Sigmoid colon (tissue), 7 donors: ENCODE results near the gene UBA52. TPM values are rescaled to one million over a fixed set of nuclear protein-coding genes. Genes with fewer than 3 reads are reported as not detected.
A peak's percentile ranks its signal among the peaks of the same experiment; 100 is the strongest.
"Not testable (repeated sequence)": the region's sequence is repeated elsewhere in the genome, so short reads cannot be mapped to it uniquely, and the experiment has no call there.

Experiments
- DNase-seq: peaks from one replicate; pipeline ENCODE4 v3.0.0-alpha.2; 2019
- H3K27ac ChIP-seq, 4 donors: fragments of 200-600 bp; sonication (generic); one replicate each; pipeline ENCODE4 v1.5.1; 2016 to 2019; ENCODE audit warnings: mild to moderate bottlenecking in 1 of 4
- H3K27me3 ChIP-seq, 3 donors: fragments of 200-600 bp; sonication (generic); one replicate each; pipeline ENCODE4 v1.5.1; 2019; ENCODE audit warnings: mild to moderate bottlenecking in 1 of 3
- H3K36me3 ChIP-seq, 4 donors: fragments of 200-600 bp; sonication (generic); one replicate each; pipeline ENCODE4 v1.5.1; 2016 to 2019
- H3K4me1 ChIP-seq, 4 donors: fragments of 200-600 bp; sonication (generic); one replicate each; pipeline ENCODE4 v1.5.1; 2017 to 2019
- H3K4me3 ChIP-seq, 4 donors: fragments of 200-600 bp; sonication (generic); one replicate each; pipeline ENCODE4 v1.5.1; 2017 to 2019; ENCODE audit warnings: mild to moderate bottlenecking in 2 of 4, moderate library complexity in 1 of 4
- H3K9me3 ChIP-seq, 4 donors: fragments of 200-600 bp in 3 of 4; sonication (generic) in 3 of 4; one replicate each; pipeline versions ENCODE4 v1.5.1 to v1.6.1; 2013 to 2019
- EP300 ChIP-seq, 4 donors: sonication (generic); formaldehyde crosslinking; IDR thresholded peaks; one replicate each; pipeline ENCODE4 v1.6.1; 2017; ENCODE audit warnings: antibody characterized with exemption in 4 of 4
- POLR2A ChIP-seq, 2 donors: fragments of 450-650 bp; IDR thresholded peaks; one replicate each; pipeline ENCODE4 v1.6.1; 2016; ENCODE audit warnings: antibody characterized with exemption in 2 of 2, mild to moderate bottlenecking in 2 of 2, moderate library complexity in 2 of 2
- POLR2AphosphoS5 ChIP-seq, 4 donors: sonication (generic); formaldehyde crosslinking; IDR thresholded peaks; one replicate each; pipeline ENCODE4 v1.6.1; 2017; ENCODE audit warnings: antibody characterized with exemption in 4 of 4
- WGBS, 2 donors: extraction: QIAGEN DNeasy Blood & Tissue Kit; methylation state at CpG; one replicate each; pipeline ENCODE4 v1.1.7; 2013; 5-methylcytosine and 5-hydroxymethylcytosine counted together
- intact Hi-C: fragments of 100-400 bp; cut with DNase I; formaldehyde crosslinking; loops from one replicate; pipeline ENCODE4 v1.15.1; 2023
- polyA plus RNA-seq, 3 donors: library from polyadenylated mRNA; stranded (reverse); fragments of 200-250 nt; gene quantifications; one replicate each; pipeline ENCODE4 v1.2.3, GENCODE V29; 2013
- total RNA-seq, 4 donors: library from RNA; depleted of rRNA; stranded (reverse); fragments of >200 nt; gene quantifications; one replicate each; pipeline ENCODE4 v1.1.0, GENCODE V29; 2016
- TF ChIP-seq, protein P1 (sequence below), 4 experiments: fragments of 450-650 bp in 3 of 4; fragments of 200-600 bp in 1 of 4; IDR thresholded peaks; one replicate each; pipeline ENCODE4 v1.5.1; 2016 to 2019; ENCODE audit warnings: antibody characterized with exemption in 4 of 4, mild to moderate bottlenecking in 3 of 4, moderate library complexity in 2 of 4
- donor health status: healthy with polysubstance abuse.
- donor health status: Bipolar disorder and iron deficiency.
- donor health status: healthy.

The UBA52 gene
- total RNA-seq (1,000 to 10,000 TPM in 1 of 4 donors, 100 to 1,000 TPM in 3; 450 to 1,088 (median 720) TPM), polyA plus RNA-seq (1,000 to 10,000 TPM; 1,029 to 1,720 (median 1,156) TPM)

DNA sequence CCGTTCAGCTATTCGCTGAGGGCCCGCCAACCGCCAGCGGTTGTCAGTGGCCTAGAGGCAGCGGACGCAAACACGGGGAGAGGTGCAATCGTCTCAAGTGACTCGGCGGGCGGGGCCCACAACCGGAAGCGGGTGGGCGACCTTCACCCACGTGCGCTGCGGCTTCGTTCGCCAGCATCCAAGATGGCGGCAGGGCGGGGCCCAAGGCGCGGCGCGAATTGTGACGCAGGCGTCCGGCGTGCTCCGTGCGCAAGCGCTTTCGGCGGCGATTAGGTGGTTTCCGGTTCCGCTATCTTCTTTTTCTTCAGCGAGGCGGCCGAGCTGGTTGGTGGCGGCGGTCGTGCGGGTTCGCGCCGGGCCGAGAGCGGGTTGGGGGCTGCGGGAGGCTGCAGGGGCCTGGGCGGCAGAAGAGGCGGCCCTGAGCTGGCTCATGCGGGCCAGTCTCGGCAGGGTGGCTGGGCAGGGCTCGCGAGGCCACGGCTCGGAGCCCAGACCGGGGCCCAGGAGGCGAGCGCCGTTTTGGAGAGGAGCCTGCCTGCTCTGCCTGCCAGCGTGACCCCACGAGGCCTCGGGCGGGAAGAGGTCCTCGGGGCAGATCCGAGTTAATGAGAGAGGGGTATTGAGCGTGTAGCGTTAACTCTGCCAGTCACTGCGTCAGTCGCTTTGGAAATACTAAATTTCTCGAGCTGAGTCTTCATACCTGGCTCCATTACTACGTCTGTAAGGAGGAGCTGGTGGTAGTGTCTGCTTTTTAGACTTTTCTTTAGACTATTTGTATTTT lies at the start of gene UBA52:
Gene UBA52, plus strand, starts transcription at position 294 of the 781 bp plus-strand sequence. CDS start 1,444 bp downstream, outside the sequence.
- WGBS, 2 donors, result 0% methylated on average over 75 of the region's 75 CpGs
- DNase-seq, result peak; percentile 99
- Histone ChIP-seq H3K27ac (peak within 1 kb of the TSS; percentile 88 to 96 (median 94)), H3K27me3 (no peaks in the 10 kb centered on the region), H3K4me1 (peaks cover 0 to 25% (median 22%) of the 10 kb centered on the region in 4 donors), H3K36me3 (peaks cover 30 to 66% (median 54%) of the 10 kb centered on the region in 4 donors), H3K9me3 (no peaks in the 10 kb centered on the region), H3K4me3 (peak within 1 kb of the TSS; percentile 67 to 99 (median 92))
- TF ChIP-seq, protein P1, sequence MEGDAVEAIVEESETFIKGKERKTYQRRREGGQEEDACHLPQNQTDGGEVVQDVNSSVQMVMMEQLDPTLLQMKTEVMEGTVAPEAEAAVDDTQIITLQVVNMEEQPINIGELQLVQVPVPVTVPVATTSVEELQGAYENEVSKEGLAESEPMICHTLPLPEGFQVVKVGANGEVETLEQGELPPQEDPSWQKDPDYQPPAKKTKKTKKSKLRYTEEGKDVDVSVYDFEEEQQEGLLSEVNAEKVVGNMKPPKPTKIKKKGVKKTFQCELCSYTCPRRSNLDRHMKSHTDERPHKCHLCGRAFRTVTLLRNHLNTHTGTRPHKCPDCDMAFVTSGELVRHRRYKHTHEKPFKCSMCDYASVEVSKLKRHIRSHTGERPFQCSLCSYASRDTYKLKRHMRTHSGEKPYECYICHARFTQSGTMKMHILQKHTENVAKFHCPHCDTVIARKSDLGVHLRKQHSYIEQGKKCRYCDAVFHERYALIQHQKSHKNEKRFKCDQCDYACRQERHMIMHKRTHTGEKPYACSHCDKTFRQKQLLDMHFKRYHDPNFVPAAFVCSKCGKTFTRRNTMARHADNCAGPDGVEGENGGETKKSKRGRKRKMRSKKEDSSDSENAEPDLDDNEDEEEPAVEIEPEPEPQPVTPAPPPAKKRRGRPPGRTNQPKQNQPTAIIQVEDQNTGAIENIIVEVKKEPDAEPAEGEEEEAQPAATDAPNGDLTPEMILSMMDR (IDR thresholded peaks at IDR 0.05), result no peak
- TF ChIP-seq EP300 (IDR thresholded peaks at IDR 0.05) (peak in 2 of 4 donors; percentile 17 to 85), POLR2AphosphoS5 (IDR thresholded peaks at IDR 0.05) (peak; percentile 92 to 98 (median 94)), POLR2A (IDR thresholded peaks at IDR 0.05) (peak; percentile 87 to 91)
- intact Hi-C loops, result loop anchor here (5.0 kb wide), 2 partner anchors 49 to 119 kb away; partner anchors contain the start of gene ELL

DNA sequence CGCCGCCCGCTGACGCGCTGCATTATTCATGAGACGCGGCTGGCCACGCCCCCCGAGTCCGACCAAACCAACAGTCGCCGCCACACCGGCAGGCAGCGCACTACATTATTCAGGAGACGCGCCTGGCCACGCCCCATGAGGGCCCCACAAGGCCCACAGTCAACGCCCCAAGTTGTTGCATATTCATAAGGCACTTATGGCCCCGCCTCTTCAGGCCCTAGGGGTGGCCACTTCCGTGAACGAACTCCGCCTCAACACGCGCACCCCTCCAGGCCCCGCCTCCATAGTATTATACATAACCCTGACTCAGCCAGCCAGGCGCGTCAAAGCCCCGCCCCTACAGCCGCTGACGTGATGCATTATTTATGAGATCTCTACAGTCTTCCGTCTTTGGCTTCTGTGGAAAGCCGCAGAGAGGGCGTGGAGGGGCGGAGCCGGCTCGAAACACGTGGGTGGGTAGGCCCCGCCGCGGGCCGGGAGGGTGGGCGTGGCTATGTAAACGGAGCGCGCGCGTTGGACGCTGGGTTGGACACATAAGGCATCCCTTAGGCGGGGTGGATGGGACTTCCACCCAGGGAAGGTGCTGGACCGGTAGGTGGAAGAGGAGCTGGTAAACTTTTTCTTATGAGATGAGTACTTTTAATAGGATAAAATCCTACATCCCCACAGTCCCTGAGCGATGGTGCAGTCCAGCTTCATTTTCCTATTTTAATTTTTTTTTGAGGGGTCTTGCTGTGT lies 49.4 kb upstream of the UBA52 start:
- TF ChIP-seq POLR2A (IDR thresholded peaks at IDR 0.05) (peak in 1 of 2 donors; percentile 9), POLR2AphosphoS5 (IDR thresholded peaks at IDR 0.05) (peak; percentile 54 to 75 (median 60)), EP300 (IDR thresholded peaks at IDR 0.05) (peak in 1 of 4 donors; percentile 68)
- TF ChIP-seq, protein P1 (IDR thresholded peaks at IDR 0.05), result no peak
- no peaks in the 10 kb centered on the region for H3K36me3 ChIP-seq
- H3K27ac ChIP-seq, result peak overlapping the region; percentile 99 to 100 (median 99)
- peaks cover 0 to 18% (median 15%) of the 10 kb centered on the region in 4 donors for H3K4me1 ChIP-seq
- DNase-seq, result peak; percentile 100
- no peaks in the 10 kb centered on the region for H3K27me3 ChIP-seq
- no peaks in the 10 kb centered on the region for H3K9me3 ChIP-seq
- H3K4me3 ChIP-seq, result peak overlapping the region; percentile 85 to 100 (median 94)
- intact Hi-C loops, result loop anchor here (1.0 to 5.0 kb wide), 4 partner anchors 21 to 60 kb away; partner anchors contain the start of genes FKBP8, KXD1 and UBA52
- WGBS, 2 donors, result 1 to 2% methylated on average over 51 of the region's 51 CpGs

DNA sequence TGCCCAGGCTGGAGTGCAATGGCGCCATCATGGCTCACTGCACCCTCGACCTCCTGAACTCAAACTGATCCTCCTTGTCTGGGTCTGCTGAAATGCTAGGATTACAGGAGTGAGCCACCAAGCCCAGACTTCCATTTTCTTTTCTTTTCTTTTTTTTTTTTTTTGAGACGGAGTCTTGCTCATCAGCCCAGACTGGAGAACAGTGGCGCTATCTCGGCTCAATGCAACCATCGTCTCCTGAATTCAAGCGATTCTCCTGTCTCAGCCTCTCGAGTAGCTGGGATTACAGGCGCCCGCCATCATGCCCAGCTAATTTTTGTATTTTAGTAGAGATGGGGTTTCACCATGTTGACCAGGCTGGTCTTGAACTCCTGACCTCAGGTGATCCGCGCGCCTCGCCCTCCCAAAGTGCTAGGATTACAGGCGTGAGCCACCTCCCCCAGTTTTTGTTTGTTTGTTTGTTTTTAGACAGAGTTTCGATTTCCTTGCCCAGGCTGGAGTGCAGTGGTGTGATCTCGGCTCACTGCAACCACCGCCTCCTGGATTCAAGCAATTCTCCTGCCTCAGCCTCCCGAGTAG lies 48.7 kb upstream of the UBA52 start:
- DNase-seq, H3K36me3 ChIP-seq, H3K27me3 ChIP-seq, H3K9me3 ChIP-seq: not testable (repeated sequence)
- intact Hi-C loops, result loop anchor here (1.0 to 5.0 kb wide), 4 partner anchors 20 to 61 kb away; partner anchors contain the start of genes FKBP8, KXD1 and UBA52
- H3K27ac ChIP-seq, result peak overlapping the region; percentile 48 to 99 (median 57)
- H3K4me1 ChIP-seq, result peaks cover 0 to 18% (median 15%) of the 10 kb centered on the region in 4 donors
- peak overlapping the region in 3 of 4 donors; percentile 11 to 23 (median 22) for H3K4me3 ChIP-seq
- WGBS, 2 donors, result 41 to 72% methylated on average over 19 of the region's 19 CpGs

DNA sequence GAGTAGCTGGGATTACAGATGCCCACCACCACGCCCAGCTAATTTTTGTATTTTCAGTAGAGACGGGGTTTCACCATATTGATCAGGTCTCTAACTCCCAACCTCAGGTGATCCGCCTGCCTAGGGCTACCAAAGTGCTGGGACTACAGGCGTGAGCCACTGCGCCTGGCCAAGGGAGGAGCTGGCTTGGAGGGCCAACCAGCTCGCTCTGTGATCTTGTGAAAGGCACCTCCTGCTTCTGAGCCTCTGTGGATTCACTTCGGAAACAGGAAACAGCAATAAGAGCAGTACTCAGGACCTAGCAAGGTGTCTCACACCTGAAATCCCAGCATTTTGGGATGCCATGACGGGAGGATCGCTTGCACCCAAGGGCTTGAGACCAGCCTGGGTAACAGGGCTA lies 47.8 kb upstream of the UBA52 start:
- Histone ChIP-seq H3K9me3 (no peaks in the 10 kb centered on the region), H3K27me3 (no peaks in the 10 kb centered on the region), H3K4me1 (peaks cover 0 to 17% (median 14%) of the 10 kb centered on the region in 4 donors), H3K27ac (no peak overlapping the region), H3K36me3 (no peaks in the 10 kb centered on the region), H3K4me3 (no peak overlapping the region)
- WGBS, 2 donors, result 86 to 93% methylated on average over 9 of the region's 9 CpGs
- TF ChIP-seq POLR2AphosphoS5 (IDR thresholded peaks at IDR 0.05) (no peak), POLR2A (IDR thresholded peaks at IDR 0.05) (no peak), EP300 (IDR thresholded peaks at IDR 0.05) (no peak)
- TF ChIP-seq, protein P1 (IDR thresholded peaks at IDR 0.05), result no peak
- no peak for DNase-seq
- intact Hi-C loops, result loop anchor here (2.0 to 5.0 kb wide), 3 partner anchors 19 to 62 kb away; partner anchors contain the start of genes FKBP8 and UBA52
